MV-4-11 (cell line): ENCODE measurements around the gene PPP2R3B.
"Not testable (repeated sequence)": the region's sequence is repeated elsewhere in the genome, so short reads cannot be mapped to it uniquely, and the experiment has no call there.

Experiments used
- DNase-seq: peaks from one replicate; lab custom pipeline; 2025; lab: John Stamatoyannopoulos, UW

Gene PPP2R3B, protein sequence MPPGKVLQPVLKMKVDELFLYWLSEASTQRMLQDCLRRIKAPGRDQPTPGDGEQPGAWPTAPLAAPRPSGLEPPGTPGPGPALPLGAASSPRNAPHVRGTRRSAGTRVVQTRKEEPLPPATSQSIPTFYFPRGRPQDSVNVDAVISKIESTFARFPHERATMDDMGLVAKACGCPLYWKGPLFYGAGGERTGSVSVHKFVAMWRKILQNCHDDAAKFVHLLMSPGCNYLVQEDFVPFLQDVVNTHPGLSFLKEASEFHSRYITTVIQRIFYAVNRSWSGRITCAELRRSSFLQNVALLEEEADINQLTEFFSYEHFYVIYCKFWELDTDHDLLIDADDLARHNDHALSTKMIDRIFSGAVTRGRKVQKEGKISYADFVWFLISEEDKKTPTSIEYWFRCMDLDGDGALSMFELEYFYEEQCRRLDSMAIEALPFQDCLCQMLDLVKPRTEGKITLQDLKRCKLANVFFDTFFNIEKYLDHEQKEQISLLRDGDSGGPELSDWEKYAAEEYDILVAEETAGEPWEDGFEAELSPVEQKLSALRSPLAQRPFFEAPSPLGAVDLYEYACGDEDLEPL

DNA sequence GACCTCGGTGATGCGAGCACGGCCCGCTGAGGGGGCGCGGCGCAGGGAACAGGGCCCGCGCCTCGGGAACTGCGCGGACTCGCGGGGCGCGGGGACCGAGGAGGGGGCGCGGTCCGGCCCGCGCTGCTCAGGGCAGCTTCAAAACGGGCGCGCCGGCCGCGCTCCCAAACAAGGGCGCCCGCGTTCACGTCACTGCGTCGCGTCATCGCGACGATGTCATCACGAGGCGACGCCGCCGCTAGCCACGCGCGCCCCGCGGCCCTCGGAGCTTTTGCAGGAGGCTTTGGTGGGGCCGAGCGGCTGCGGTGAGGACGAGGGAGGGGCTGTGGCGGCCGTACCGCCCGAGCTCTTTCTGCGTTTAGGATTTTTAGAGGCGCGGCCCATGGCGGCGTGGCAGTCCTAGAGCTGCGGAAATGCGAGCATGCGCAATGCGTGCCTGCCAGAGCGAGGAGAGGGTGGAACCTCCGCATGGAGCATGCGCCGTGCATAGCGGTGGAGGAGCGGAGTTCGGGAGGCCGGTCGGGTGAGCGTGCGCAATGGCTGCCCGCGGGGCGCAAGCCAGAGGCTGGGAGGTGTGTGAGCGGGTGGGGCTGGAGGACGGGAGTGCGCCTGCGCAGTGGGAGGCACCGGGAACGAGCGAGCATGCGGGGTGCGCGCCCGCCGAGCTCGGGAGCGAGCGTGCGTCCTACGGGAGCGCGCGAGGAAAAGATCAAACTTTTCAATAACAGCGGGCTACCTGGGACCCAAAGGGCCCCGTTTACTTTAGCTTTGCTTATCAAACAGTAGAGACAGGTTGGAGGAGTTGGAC is at the start of gene PPP2R3B:
Gene PPP2R3B, minus strand, starts transcription at position 140 of the 808 bp plus-strand sequence. CDS start 216 bp downstream, outside the sequence.
- no peak for DNase-seq

DNA sequence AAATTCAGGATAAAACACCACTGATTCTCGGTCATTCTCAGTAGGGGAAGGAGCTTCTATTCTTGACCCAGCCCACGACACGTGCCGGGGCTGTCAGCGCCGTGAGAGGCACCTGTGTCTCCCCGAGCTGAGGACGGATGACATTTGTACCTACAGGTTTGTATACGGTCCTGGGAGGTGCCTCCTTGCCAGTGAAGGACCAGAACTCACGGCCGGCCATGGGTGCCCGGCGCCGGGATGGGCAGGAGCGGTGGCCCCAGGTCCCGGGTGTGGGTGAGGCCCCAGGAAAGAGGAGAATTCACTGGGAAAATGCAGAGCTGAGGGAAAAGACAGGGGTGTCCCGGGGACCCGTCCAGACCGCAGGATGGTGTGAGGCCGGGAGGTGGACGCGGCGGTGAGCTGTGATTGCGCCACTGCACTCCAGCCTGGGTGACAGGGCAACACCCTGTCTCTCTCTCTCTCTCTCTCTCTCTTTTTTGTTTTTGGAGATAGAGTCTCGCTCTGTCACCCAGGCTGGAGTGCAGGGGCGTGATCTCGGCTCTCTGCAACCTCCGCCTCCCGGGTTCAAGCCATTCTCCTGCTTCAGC is 48.9 kb upstream of the PPP2R3B start:
- no peak for DNase-seq

DNA sequence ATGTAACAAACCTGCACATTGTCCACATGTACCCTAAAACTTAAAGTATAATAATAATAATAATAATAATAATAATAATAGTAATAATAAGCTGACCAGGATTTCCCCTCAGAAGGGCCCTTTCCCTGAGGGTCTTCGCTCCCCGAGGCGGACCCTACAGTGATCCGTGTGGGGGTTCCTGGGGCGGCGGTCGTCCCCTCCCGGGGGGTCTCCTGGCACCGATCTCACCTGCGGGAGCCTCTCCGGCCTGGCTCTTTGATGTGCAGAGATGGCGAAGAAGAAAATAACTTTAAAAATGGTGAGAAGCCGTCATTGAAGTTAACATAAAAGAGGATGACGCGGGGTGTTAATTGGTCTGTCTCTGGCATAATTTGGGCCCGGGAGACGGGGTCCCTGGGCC is 48.2 kb upstream of the PPP2R3B start:
- no peak for DNase-seq

DNA sequence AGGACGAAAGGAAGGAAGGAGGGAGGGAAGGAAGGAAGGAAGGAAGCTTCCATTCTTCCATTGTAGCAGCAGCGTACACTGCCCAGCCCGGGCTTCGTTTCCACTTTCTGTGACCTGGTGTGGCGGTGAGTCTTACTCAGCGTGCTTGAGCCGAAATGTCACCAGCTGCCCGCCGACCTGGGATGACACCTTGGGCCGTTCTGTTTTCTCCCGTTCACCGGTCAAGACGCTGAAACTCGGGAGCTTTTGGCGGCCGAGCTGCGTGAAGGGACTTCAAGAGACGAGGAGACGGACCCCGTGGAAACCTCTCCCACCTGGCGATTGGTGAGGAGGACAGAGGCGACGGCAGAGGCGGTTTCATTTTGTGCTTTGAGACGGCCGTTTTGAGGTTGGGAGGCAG is 47.1 kb upstream of the PPP2R3B start:
- no peak for DNase-seq

DNA sequence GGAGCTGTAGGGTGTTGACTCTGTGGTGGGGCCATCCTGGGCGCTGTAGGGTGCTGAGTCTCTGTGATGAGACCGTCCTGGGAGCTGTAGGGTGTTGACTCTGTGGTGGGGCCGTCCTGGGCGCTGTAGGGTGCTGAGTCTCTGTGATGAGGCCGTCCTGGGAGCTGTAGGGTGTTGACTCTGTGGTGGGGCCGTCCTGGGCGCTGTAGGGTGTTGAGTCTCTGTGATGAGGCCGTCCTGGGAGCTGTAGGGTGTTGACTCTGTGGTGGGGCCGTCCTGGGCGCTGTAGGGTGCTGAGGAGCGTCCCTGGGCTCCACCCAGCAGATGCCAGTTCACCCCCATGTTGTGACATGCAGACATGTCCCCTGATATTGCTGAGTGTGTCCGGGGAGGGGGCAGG is 46.0 kb upstream of the PPP2R3B start:
- DNase-seq, result not testable (repeated sequence)

DNA sequence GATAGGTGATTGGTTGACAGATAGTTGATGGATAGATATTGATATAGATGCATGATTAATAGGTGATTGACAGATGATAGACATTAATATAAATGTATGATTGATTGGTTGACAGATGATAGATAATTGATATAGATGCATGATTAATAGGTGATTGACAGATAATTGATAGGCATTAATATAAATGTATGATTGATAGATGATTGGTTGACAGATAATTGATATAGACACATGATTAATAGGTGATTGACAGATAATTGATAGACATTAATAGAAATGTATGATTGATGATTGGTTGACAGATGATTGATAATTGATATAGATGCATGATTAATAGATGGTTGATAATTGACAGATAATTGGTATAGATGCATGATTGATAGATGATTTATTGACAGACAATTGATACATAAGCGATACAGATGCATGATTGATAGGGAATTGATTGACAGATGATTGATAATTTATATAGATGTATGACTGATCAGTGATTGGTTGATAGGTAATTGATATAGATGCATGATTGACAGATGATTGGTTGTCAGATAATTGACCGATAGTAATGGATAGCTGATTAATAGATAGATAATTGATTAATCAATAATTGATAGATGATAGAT is 44.9 kb upstream of the PPP2R3B start:
- DNase-seq, result no peak

DNA sequence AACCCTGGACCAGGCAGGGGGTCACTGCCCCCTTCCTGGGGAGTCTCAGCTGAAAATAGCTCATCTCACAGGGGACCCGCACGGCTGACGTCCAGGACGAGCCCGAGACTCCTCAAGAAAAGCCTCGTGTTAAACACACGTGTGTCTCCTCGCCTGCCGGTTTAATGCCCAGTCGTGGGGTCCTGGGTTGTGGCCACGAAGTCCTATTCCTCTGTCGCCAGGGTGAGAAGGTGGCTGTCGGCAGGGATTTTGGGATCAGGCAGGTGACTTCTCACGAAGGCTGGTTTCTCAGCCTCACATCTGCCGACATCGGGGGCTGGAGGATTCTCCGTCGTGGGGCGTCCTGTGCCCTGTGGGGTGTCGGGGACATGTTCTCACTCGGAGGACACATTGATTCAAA is 44.3 kb upstream of the PPP2R3B start:
- DNase-seq, result no peak

DNA sequence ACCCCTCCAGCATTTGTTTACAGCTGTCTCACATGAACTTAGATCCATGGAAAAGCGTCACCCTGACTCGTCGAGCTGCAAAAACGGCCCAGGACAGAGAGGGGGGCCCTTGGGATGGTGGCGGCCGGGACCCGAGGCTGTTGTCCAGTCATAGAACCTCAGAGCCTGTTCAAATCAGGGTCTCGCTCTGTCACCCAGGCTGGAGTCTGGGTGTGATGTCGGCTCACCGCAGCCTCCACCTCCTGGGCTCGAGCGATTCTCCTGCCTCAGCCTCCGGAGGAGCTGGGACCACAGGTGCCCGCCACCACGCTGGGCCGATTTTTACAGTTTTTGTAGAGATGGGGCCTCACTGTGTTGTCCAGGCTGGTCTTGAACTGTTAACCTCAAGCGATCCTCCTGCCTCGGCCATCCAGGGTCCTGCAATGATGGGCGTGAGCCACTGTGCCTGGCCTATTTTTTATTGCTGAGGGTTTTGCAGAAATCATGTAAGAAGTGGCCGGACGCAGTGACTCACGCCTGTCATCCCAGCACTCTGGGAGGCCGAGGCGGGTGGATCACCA is 42.6 kb upstream of the PPP2R3B start:
- DNase-seq, result no peak

DNA sequence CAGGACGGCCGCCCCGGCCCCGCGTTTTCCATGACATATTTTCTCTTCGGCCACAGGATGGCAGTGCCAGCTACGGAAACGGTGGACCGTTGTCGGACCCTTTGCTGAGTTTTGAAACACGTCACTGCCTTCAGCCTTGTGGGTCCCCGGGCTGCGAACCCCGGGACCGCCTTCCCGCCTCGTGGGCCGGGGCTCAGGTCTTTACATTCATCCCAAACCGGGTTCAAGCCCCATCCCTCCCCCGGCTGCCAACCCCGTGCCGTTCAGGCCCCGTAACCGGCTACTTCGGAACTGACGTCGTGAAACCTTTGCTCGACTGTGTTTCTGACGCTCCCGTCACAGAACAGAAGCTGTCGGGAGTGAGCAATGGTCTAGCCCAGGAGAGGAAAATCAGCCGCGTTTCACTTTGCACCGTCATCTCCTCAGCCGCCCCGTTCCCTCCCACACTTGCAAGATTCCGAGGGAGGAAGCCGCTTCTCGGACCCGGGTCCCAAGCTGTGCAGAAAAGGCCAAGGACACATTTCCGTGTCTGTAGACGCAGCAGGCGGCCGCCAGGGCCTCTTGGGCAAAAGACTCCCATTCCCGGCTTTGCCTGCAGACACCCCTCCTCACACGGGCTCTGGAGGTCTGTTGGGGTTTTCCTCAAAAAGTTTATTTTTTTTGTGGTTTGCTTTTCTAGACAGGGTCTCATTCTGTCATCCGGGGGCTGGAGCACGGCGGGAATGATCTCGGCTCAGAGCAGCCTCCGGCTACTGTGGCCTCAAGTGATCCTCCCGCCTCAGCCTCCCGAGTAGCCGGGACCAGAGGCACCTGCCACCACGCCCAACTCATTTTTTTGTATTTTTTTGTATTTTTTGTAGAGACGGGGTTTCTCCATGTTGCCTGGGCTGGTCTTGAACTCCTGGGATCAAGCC is 41.4 kb upstream of the PPP2R3B start:
- DNase-seq, result no peak

DNA sequence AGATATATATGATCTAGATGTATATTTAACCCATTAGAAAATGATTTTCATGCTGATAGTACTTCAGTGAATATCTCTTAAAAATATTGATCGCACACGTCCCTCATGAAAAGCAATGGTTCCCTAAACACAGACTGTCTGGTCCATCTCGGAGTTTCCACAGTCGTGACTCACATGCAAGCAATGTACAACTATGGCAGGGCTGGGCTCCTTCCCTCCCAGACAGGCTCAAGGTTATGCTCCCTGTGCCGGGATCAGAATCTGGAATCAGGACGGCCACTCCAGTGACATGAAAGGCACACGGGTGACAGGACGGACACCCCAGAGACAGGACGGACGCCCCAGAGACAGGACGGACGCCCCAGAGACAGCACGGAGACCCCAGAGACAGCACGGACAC is 40.2 kb upstream of the PPP2R3B start:
- no peak for DNase-seq

DNA sequence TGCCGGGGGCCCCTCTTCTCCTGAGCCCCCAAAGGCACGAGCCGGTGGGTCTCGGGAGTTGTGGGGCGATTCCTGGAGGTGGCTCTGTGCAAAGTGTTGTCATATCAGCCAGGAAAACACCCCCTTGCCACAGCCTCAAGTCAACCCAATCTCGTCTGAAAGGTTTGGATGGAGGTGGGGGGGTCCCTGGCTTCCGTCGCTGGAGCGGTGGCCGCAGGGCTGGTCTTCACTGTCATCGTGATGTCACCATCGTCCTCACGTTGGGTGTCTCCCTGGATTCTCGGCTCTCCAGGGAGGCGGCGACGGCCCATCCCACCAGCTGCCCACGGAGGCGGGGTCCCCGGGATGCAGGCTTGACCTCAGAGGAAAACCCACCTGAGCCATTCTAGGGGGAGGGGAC is 38.3 kb upstream of the PPP2R3B start:
- DNase-seq, result no peak

DNA sequence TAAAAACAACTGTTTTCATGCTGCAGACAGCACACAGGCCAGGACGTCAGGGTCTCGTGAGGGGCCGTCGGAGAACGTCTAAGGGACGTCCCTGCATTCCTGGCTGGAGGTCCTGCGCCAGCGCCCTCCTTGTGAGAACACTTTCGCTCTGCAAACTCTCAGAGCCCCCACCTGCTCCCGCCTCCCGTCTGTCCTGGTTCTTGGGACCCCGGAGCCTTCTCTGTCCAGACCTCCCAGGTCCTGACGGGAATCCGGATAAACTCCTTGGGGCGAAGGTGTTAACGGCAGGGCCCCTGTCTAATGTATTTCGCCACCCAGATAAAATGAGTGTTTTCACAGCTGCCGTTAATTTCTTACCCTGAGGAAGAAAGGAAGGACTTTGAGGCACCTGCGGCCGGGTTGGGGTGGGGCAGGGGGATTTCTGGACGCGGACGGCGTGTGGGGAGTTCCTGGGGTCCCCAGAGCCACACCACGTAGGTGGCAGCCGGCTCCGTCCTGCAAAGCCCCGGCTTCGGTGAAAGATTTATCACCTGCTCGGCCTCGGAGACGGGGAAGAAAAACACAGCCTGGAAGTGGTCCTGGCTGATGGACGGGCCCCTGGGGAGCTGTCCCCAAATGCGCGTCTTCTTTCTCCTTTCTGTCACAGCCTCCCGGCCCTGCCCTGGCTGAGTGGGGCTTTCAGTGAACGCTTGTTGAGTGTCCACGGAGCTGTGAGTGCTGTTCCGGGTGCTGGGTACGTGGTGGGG is 35.1 kb upstream of the PPP2R3B start:
- no peak for DNase-seq

DNA sequence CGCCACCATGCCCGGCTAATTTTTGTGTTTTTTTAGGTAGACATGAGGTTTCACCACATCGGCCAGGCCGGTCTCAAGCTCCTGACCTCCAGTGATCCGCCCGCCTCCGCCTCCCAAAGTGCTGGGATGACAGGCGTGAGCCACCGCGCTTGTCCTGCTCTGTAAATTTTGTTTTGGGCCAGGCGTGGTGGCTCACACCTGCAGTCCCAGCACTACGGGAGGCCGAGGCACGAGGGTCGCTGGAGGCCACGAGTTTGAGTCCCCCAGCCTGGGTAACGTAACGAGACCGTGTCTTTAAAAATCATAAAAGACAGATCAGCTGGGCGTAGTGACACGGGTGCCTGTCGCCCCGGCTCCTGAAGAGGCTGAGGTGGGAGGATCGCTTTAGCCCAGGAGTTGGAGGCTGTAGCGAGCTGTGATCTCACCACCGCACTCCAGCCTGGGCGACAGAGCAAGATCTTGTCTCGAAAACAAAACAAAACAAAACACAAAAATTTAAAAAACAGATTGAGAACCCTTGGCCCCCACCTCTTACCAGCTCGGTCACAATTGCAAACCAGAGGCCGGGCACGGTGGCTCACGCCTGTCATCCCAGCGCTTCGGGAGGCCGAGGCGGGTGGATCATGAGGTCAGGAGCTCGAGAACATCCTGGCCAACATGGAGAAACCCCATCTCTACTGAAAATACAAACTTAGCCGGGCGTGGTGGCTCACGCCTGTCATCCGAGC is 34.0 kb upstream of the PPP2R3B start:
- no peak for DNase-seq

DNA sequence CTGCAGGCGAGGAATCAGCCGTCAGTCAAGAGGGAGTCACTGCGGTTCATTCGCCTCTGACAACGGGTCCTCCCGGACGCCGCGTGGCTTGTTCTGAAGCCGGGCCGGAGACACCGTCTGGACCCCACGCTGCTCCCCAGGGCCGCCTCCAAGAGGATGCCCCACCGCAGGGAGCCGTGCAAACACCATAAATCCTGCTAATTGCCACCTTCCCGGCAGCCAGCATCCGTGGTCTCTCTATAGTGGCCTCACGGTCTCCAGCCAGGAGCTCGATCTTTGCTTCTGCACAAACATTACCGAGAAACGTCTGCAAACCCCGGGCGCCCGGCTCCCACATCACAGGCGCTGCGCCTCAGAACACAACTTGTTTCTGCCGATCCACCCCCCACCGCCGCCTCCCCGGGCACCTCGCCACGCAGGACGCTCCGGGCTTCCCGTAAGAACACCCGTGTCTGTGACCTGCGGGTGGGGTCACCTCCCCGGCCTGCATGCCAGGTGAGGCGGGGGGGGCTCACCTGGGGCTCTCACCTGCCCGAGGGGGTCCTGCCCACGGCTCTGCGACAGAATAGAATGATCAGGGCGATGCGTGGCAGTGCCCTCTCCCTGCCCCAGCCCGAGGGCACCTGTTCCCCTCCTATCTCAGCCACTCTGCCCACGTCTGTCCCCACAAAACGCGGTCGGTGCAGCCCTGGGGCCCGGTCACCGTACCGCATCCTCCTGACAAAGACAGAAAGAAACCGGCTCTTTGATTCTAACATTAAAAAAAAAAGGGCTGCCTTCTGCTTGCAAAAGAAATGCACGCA is 32.4 kb upstream of the PPP2R3B start:
- no peak for DNase-seq

DNA sequence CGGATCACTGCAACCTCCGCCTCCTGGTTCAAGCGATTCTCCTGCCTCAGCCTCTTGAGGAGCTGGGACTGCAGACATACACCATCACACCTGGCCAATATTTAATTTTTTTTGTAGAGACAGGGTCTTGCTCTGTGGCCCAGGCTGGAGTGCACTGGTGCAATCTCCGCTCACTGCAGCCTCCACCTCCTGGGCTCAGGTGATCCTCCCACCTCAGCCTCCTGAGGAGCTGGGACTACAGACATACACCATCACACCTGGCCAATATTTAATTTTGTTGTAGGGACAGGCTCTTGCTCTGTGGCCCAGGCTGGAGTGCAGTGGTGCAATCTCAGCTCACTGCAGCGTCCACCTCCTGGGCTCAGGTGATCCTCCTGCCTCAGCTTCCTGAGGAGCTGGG is 28.8 kb upstream of the PPP2R3B start:
- DNase-seq, result not testable (repeated sequence)

DNA sequence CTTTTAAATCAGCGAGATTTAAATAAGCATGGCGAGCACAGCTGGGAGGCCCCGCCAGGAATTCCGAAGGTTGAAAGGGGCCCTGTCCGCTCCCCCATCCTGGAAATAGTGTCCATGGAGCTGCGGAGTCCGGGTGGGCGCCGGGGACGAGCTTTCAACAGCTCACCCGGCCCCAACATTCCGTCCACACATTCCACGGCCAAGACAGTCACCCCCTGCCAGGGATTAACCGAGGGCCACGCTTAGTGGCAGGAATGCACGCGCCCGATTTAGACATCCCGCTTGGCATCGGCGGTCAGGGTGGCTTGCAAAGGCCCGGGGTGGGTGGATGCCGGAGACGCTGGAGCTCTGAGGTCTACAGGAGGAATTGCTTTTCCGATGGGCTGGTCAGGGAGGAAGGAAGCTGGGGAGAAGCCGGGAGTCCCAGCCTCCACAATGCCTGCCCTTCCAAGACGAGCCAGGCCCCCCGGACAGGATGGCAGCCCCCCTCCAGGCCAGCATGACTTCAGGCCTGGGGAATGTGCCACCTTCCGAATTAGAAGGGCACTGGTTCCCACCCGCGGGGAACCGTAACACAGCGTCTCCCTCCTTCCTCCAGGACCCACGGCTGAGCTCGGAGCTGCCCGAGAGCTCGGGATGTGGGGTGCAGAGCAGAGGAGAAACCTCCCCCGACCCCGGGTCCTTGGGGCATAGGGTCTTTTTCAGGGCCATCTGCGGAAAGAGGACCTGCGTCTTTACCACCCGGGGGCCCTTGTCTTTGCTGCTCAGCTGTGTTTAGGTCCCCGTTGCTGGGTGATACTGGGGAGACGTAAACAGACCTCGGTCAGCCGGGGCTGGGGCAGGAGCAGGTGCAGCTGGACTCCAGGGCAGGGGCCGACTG is 26.9 kb upstream of the PPP2R3B start:
- DNase-seq, result no peak

DNA sequence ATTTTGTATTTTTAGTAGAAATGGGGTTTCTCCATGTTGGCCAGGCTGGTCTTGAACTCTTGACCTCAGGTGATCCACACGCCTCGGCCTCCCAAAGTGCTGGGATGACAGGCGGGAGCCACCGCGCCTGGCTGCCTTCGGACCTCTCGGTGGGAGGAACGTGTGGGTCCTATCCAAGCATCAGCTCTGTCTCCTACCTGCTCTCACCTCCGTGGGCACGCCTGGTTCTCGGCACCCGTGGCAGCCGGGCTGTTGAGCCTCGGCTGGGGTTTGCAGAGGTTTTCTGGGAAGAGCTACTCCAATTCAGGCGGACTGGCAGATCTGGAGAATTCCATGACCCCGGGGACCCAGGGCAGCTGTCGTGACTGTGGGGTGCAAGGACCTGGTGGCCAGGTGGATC is 23.6 kb upstream of the PPP2R3B start:
- DNase-seq, result no peak
